Subcutaneous adipose tissue (tissue), 4 donors: ENCODE measurements around the gene SLC27A5. TPM values are rescaled to one million over a fixed set of nuclear protein-coding genes. Genes with fewer than 3 reads are reported as not detected.

Experiments
- CTCF ChIP-seq: fragments of 450-650 bp; IDR thresholded peaks from one replicate; pipeline ENCODE4 v1.5.1; 2016; ENCODE audit warnings: low read depth, mild to moderate bottlenecking, control low read depth, antibody characterized with exemption, moderate library complexity
- total RNA-seq, 4 donors: library from RNA; depleted of rRNA; stranded (reverse); fragments of >200 nt; gene quantifications; one replicate each; pipeline ENCODE4 v1.1.0, GENCODE V29; 2016

Gene SLC27A5
- total RNA-seq, 4 donors from 2014 or later = 4.2 to 13.4 (median 7.2) TPM

GRCh38 chr19:58536852-58537798 is 25.3 kb upstream of the SLC27A5 start:
- TF ChIP-seq CTCF = no peak

GRCh38 chr19:58535857-58536256 is 24.1 kb upstream of the SLC27A5 start:
- no peak for TF ChIP-seq CTCF

GRCh38 chr19:58531034-58531840 is 19.4 kb upstream of the SLC27A5 start:
- TF ChIP-seq CTCF = no peak

- TF ChIP-seq CTCF = no peak
Measured at GRCh38 chr19:58529405-58529804, 17.6 kb upstream of the SLC27A5 start.

GRCh38 chr19:58522709-58523108 is 10.9 kb upstream of the SLC27A5 start:
- TF ChIP-seq CTCF = no peak

GRCh38 chr19:58521651-58522050 is 9.9 kb upstream of the SLC27A5 start:
- TF ChIP-seq CTCF = no peak

GRCh38 chr19:58520257-58520599 is 8.4 kb upstream of the SLC27A5 start:
- TF ChIP-seq CTCF = no peak
